ENCODE results near the gene AGBL4.

The AGBL4 gene

GRCh38 chr1:49686107-49686506 lies 337.6 kb downstream of the AGBL4 start:
- no peak overlapping the region for H3K4me3 ChIP-seq (ENCODE audit: low read depth, low read length)
- H3K27me3 ChIP-seq (ENCODE audit: insufficient read depth, low read depth, severe bottlenecking) = no peaks in the 10 kb centered on the region
- H3K9me3 ChIP-seq (ENCODE audit: severe bottlenecking) = peaks cover 4% of the 10 kb centered on the region
- no peak for DNase-seq
- no peak for TF ChIP-seq CTCF (IDR thresholded peaks at IDR 0.05; ENCODE audit: low read depth, low read length)
- no peak overlapping the region for H3K27ac ChIP-seq
- no peaks in the 10 kb centered on the region for H3K36me3 ChIP-seq

GRCh38 chr1:49677706-49678105 lies 346.0 kb downstream of the AGBL4 start:
- H3K27ac ChIP-seq = no peak overlapping the region
- TF ChIP-seq CTCF (IDR thresholded peaks at IDR 0.05; ENCODE audit: low read depth, low read length) = no peak
- no peak overlapping the region for H3K4me3 ChIP-seq (ENCODE audit: low read depth, low read length)
- DNase-seq = no peak
- no peaks in the 10 kb centered on the region for H3K9me3 ChIP-seq (ENCODE audit: severe bottlenecking)
- H3K36me3 ChIP-seq = no peaks in the 10 kb centered on the region
- no peaks in the 10 kb centered on the region for H3K27me3 ChIP-seq (ENCODE audit: insufficient read depth, low read depth, severe bottlenecking)

GRCh38 chr1:49651136-49651535 lies 372.6 kb downstream of the AGBL4 start:
- peak; percentile 25; the same call in 1 of the 2 replicates for TF ChIP-seq CTCF (IDR thresholded peaks at IDR 0.05; ENCODE audit: low read depth, low read length)
- Histone ChIP-seq H3K9me3 (ENCODE audit: severe bottlenecking) (no peaks in the 10 kb centered on the region), H3K27me3 (ENCODE audit: insufficient read depth, low read depth, severe bottlenecking) (no peaks in the 10 kb centered on the region), H3K4me3 (ENCODE audit: low read depth, low read length) (no peak overlapping the region), H3K27ac (no peak overlapping the region), H3K36me3 (no peaks in the 10 kb centered on the region)
- DNase-seq = no peak

- Histone ChIP-seq H3K27ac (no peak overlapping the region), H3K36me3 (no peaks in the 10 kb centered on the region), H3K4me3 (ENCODE audit: low read depth, low read length) (no peak overlapping the region), H3K27me3 (ENCODE audit: insufficient read depth, low read depth, severe bottlenecking) (no peaks in the 10 kb centered on the region), H3K9me3 (ENCODE audit: severe bottlenecking) (no peaks in the 10 kb centered on the region)
- peak; percentile 46; the same call in 1 of the 2 replicates for TF ChIP-seq CTCF (IDR thresholded peaks at IDR 0.05; ENCODE audit: low read depth, low read length)
- peak; percentile 13 for DNase-seq
These were observed 393.6 kb downstream of the AGBL4 start for GRCh38 chr1:49630156-49630555.

- Histone ChIP-seq H3K36me3 (no peaks in the 10 kb centered on the region), H3K27me3 (ENCODE audit: insufficient read depth, low read depth, severe bottlenecking) (no peaks in the 10 kb centered on the region), H3K4me3 (ENCODE audit: low read depth, low read length) (no peak overlapping the region), H3K9me3 (ENCODE audit: severe bottlenecking) (no peaks in the 10 kb centered on the region), H3K27ac (no peak overlapping the region)
- DNase-seq = peak; percentile 9
- no peak for TF ChIP-seq CTCF (IDR thresholded peaks at IDR 0.05; ENCODE audit: low read depth, low read length)
These were observed 396.0 kb downstream of the AGBL4 start for GRCh38 chr1:49627781-49628180.

GRCh38 chr1:49626472-49626871 lies 397.3 kb downstream of the AGBL4 start:
- TF ChIP-seq CTCF (IDR thresholded peaks at IDR 0.05; ENCODE audit: low read depth, low read length) = no peak
- H3K27ac ChIP-seq = no peak overlapping the region
- no peak overlapping the region for H3K4me3 ChIP-seq (ENCODE audit: low read depth, low read length)
- no peaks in the 10 kb centered on the region for H3K9me3 ChIP-seq (ENCODE audit: severe bottlenecking)
- no peaks in the 10 kb centered on the region for H3K36me3 ChIP-seq
- no peak for DNase-seq
- H3K27me3 ChIP-seq (ENCODE audit: insufficient read depth, low read depth, severe bottlenecking) = no peaks in the 10 kb centered on the region
